ENCODE data around the gene ZNF282.
A peak's percentile ranks its signal among the peaks of the same experiment; 100 is the strongest.

The ZNF282 gene

GRCh38 chr7:149195180-149196150, at the start of gene ZNF282:
TSS of gene ZNF282 (plus strand) at chr7:149195546. CDS start at chr7:149195590, 44 bp downstream.
- peak; percentile 59 for DNase-seq

- DNase-seq, result peak; percentile 80
These were observed 48.1 kb upstream of the ZNF282 start, which contains the start of gene ZNF398 for GRCh38 chr7:149147072-149147751. TSS of gene ZNF398 (plus strand) at chr7:149147453. CDS start at chr7:149147743, 290 bp downstream.

DNA sequence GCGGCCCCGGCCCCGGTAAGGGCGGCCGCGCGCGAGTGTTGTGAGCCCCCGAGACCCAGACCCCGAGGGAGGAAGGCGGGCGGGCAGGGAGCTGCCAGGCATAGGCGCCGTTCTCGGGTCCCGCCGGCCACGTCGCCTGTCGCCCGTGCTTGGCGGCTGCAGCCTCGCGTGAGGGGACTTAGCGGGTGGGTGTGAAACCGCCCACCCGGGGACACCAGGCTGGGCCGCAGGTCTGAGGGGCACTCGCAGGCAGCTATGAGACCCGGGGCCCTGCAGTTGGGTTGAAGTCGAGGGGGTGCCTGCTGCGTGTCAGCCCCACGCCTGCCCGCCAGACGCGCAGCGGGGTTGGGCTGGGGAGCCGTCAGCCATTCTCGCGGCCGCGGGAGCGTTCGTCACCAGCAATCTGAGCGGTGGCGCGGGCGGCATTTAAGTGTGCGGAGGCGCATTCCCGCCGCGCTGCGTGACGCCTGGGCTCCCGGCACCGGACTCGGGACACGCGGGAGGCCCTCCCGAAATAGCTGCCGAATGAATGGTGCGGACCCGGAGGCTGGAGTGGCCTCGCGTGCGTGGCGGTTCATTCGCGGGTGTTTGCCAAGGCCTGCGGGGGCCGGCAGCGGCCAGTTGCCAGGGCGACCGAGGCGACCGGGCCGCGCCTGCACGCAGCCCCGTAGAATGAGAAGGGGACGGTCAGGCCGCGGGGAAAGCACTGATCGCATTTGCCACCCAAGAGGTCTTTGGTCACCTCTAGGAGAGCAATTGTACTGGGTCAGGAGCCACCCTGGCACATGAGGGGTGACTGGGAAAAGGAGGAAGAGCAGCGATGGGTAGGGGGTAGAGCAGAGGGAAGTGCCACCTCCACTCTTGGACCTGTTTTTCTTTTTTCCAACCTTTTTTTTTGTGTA, 47.3 kb upstream of the ZNF282 start:
- peak; percentile 55 for DNase-seq

DNA sequence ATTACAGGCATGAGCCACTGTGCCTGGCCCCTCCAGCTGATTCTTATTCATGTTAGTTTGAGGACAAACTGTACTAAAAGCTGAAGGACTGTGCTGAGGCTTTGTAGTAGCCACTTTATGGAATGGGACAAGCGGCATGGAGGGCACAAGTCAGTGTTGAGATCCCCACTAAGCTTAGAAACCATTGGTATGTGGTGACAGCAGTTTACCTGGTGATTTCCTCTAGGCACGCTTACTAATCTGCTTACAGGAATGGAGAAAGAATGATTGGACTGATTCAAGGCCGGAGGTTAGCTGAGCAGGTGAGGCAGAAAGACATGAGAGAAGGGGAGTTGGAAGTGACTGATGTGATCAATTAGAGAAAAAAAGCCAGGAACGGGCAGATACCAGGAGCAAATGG, 44.4 kb upstream of the ZNF282 start:
- DNase-seq, result no peak

- DNase-seq, result no peak
These were observed 42.0 kb upstream of the ZNF282 start for GRCh38 chr7:149153346-149153745.

- DNase-seq, result no peak
These were observed 41.3 kb upstream of the ZNF282 start for GRCh38 chr7:149154056-149154455.

DNA sequence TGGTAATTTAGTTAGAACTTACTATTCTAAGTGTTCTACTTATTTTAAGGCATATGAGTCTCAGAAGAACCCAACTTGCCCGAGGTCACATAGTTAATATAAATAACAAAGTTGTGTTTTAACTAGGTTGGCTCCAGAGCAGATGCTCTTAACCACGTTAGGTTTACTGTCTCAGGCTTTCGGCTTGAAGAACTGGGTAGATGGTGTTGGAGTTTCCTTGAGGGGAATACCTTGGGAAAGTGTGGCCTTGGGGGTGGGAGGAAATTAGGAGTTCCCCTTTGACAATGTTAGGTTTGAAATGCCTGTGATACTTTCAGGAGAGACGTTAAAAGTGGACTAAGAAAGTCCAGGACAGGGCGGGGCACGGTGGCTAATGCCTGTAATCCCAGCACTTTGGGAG, 38.4 kb upstream of the ZNF282 start:
- DNase-seq, result no peak

DNA sequence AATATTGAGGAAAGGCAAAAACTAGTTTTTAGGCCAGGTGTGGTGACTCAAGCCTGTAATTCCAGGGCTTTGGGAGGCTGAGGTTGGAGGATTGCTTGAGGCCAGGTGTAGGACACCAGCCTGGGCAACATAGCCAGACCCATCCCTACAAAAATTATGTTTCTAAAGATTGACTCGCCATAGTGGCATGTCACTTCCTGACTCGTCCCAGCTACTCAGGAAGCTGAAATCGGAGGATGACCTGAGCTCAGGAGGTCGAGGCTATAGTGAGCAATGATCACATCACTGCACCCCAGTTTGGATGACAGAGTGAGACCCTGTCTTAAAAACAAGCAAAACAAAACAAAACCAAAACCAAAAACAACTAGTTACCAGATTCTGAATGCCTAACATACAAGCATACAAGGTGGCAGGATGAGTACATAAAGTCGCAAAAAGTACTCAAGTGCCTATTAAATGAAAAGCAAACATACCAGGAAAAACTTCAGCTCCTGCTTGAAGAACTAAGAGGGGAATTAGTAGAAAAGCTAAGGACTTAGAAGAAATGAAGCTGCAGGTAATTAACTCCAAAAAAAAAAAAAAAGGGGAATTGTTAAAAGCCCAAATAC, 34.0 kb upstream of the ZNF282 start:
- DNase-seq, result no peak

DNA sequence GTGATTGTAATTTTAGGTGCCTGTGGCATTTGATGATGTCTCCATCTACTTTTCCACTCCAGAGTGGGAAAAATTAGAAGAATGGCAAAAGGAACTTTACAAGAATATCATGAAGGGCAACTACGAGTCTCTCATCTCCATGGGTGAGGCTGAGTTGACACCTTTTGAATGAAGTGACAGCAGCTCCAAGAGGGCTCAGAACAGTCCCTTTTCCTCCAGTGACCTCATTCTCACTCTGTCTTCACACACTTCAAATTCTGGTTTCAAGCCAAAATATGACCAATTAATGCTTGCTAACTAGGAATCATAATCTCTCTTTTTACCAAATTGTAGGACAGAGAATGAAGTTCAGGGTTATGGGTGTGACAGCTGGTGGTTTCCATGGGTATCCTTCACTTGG, 29.2 kb upstream of the ZNF282 start:
- DNase-seq, result no peak

DNA sequence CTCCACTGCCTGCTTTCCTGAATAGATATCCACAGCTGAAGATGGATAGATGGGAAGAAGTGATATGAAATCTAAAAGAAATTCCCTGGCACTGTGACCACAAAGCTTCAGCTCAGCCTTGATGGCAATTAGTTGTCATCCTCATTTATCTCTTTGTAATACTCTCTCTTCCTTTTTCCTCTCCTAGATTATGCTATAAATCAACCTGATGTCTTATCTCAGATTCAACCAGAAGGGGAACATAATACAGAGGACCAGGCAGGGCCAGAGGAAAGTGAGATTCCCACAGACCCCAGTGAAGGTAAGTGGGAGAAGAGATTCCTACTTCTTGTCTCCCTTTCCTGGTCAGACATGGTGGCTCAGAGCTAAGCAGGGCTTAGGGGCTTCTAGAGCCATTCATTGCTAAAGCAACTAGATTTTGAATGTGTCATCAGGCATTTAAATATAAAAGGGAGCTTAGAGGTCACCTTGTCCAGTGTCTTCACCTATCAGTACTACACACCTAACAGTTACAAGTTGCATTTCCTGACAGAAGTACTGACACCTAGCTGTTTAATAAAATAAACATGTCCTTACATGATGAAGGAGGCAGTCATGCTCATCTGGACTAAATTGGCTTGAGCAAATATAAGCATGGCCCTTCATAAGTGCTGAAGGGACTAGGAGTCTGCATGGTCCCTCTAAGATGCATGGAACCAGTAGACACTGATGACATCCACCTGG, 28.6 kb upstream of the ZNF282 start:
- no peak for DNase-seq

GRCh38 chr7:149171892-149172533, 23.3 kb upstream of the ZNF282 start:
- DNase-seq, result no peak

GRCh38 chr7:149172534-149172920, 22.8 kb upstream of the ZNF282 start:
- DNase-seq, result no peak

GRCh38 chr7:149175150-149175549, 20.2 kb upstream of the ZNF282 start:
- no peak for DNase-seq

GRCh38 chr7:149179241-149179640, 16.1 kb upstream of the ZNF282 start:
- DNase-seq, result no peak

DNA sequence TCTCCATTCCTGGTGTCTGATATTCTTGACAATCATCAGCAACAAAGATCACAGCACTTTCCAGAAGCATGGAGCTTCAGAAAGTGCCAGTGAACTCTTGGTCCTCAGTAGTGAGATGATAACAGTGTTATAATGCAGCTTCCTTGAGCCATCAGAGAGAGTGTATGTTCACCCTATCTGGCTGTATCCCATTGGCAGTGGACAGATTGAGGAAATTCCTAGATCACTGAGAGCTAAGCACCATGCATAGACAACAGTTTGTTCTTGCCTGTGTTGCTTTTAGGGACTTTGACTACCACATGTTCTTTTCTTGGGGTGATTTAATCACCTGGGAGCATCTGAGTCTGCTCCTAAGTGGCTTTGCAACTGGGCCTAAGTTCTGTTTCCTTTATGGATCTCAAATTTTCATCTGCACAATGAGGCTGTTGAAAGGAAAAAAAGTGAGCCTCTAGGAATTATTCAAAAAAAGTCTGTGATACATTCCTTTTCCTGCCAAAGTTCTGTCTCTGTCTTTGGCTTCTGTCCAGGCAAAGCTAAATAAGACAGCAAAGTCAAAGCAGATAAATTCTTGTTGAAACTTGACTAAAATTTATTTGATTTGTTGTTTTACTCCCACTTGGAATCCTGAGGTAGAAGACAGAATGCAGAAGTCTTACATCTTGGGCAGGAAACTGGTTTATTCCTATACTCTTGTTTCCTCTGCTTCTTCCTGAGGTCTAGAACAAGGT, 14.5 kb upstream of the ZNF282 start:
- DNase-seq, result no peak

GRCh38 chr7:149181450-149181790, 13.9 kb upstream of the ZNF282 start:
- DNase-seq, result no peak

- DNase-seq, result no peak
These were observed 11.1 kb upstream of the ZNF282 start for GRCh38 chr7:149184274-149184673.

DNA sequence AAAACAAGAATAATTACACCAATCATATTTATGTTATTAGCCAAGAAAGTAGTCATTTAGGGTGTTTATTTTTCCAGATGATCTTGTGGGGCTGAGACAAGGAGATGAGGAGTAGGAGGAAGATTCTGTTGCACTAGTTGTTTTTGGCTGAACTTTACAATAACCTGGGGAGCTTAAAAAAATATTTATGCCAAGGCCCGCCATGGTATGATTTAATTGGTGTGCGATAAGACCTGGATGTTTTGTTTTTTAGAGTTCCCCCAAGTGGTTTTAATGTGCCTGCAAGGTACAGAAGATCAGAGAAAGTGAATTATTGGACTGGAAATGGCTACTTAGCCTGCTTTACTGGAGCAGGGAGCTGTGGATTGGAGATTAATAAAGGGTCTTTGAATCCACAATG, 7.1 kb upstream of the ZNF282 start:
- DNase-seq, result no peak

GRCh38 chr7:149188637-149189259, 6.6 kb upstream of the ZNF282 start:
- no peak for DNase-seq

GRCh38 chr7:149191851-149192250, 3.5 kb upstream of the ZNF282 start:
- DNase-seq, result no peak

Measured in activated effector memory CD4-positive, alpha-beta T cell treated with Interleukin-2 at 50 U/mL for 16 hours (primary cell).